A549 (cell line): Measurements from ENCODE around the gene ZNF608. TPM values are rescaled to one million over a fixed set of nuclear protein-coding genes. Genes with fewer than 3 reads are reported as not detected.

Experiments
- ATAC-seq, 2 experiments: fragments of 200-7000 bp in 1 of 2; fragments of >200 bp in 1 of 2; cut with Nextera tagmentation in 1 of 2; cut with Tn5 transposase in 1 of 2; 3 replicates each; pipeline versions ENCODE4 v1.8.0 to v1.9.1; 2018 to 2020; ENCODE audit warnings: mild to moderate bottlenecking in 1 of 2, moderate library complexity in 1 of 2
- CTCF ChIA-PET: fragments of 300-600 bp; sonication (Branson Sonifier 250); formaldehyde crosslinking; extraction: SDS; loops from one replicate; lab custom pipeline; 2021; ENCODE audit warnings: antibody characterized with exemption, inconsistent platforms; lab: Yijun Ruan, JAX
- POLR2A ChIA-PET: fragments of 350-600 bp; formaldehyde crosslinking; extraction: SDS; loops from one replicate; lab custom pipeline; 2021; ENCODE audit warnings: antibody characterized with exemption, inconsistent platforms; lab: Yijun Ruan, JAX
- DNase-seq, 2 experiments: peaks; one replicate each; pipeline versions ENCODE4 v3.0.0 to v3.0.0-alpha.2; 2011 to 2016; ENCODE audit warnings: low read depth in 1 of 2, low spot score in 1 of 2
- FAIRE-seq: peaks from 2 replicates; lab custom pipeline; 2011; peaks lifted over from hg19 to GRCh38; lab: Jason Lieb, UNC
- H3K27ac ChIP-seq, 2 experiments: fragments of >200 bp; sonication (Bioruptor Twin); formaldehyde crosslinking; 3 replicates each; pipeline ENCODE4 v1.5.1; 2016 to 2017
- H3K4me1 ChIP-seq: fragments of >200 bp; sonication (Bioruptor Twin); formaldehyde crosslinking; 3 replicates; pipeline ENCODE4 v1.6.1; 2016
- H3K4me2 ChIP-seq: fragments of >200 bp; sonication (Bioruptor Twin); formaldehyde crosslinking; 3 replicates; pipeline ENCODE4 v1.6.1; 2016
- H3K4me3 ChIP-seq: fragments of >200 bp; sonication (Bioruptor Twin); formaldehyde crosslinking; 3 replicates; pipeline ENCODE4 v1.5.1; 2016
- H3K9me3 ChIP-seq: fragments of >200 bp; sonication (Bioruptor Twin); formaldehyde crosslinking; 3 replicates; pipeline ENCODE4 v1.6.1; 2016
- E2F6 ChIP-seq: IDR thresholded peaks from 2 replicates; pipeline ENCODE4 v1.6.1; 2012; ENCODE audit warnings: low read depth, borderline replicate concordance
- EP300 ChIP-seq, 2 experiments: fragments of >200 bp; sonication (Bioruptor Twin); formaldehyde crosslinking; IDR thresholded peaks; 2 replicates in 1 of 2; 3 replicates in 1 of 2; pipeline ENCODE4 v1.6.1; 2016 to 2017
- FOXS1 ChIP-seq: fragments of 250-450 bp; sonication (Bioruptor Pico); IDR thresholded peaks from 2 replicates; pipeline ENCODE4 v1.5.0; 2020; ENCODE audit warnings: mild to moderate bottlenecking, moderate library complexity
- HDAC2 ChIP-seq: fragments of 200-600 bp; sonication (generic); IDR thresholded peaks from 2 replicates; pipeline ENCODE4 v1.6.1; 2016
- HEYL ChIP-seq: fragments of 250-450 bp; sonication (Bioruptor Pico); IDR thresholded peaks from 2 replicates; pipeline ENCODE4 v1.8.0; 2021; ENCODE audit warnings: mild to moderate bottlenecking, moderate library complexity
- HOXA7 ChIP-seq: fragments of 250-450 bp; sonication (Bioruptor Pico); IDR thresholded peaks from 2 replicates; pipeline ENCODE4 v1.5.0; 2020; ENCODE audit warnings: mild to moderate bottlenecking, moderate library complexity
- HOXB13 ChIP-seq: fragments of 250-450 bp; sonication (Bioruptor Pico); IDR thresholded peaks from 2 replicates; pipeline ENCODE4 v1.5.0; 2020; ENCODE audit warnings: low read depth, mild to moderate bottlenecking, moderate library complexity
- HOXB5 ChIP-seq: fragments of 250-450 bp; sonication (Bioruptor Pico); IDR thresholded peaks from 2 replicates; pipeline ENCODE4 v1.5.0; 2020; ENCODE audit warnings: mild to moderate bottlenecking, moderate library complexity
- KDM5A ChIP-seq: fragments of 200-600 bp; sonication (generic); IDR thresholded peaks from 2 replicates; pipeline ENCODE4 v1.6.1; 2016; ENCODE audit warnings: antibody characterized with exemption, mild to moderate bottlenecking
- MAX ChIP-seq: IDR thresholded peaks from 2 replicates; pipeline ENCODE4 v1.6.1; 2012
- MYC ChIP-seq: IDR thresholded peaks from 2 replicates; pipeline ENCODE4 v1.6.1; 2012; ENCODE audit warnings: mild to moderate bottlenecking, inconsistent platforms, low read length, improper control_type of control experiment, borderline replicate concordance
- NFE2L2 ChIP-seq: fragments of 150-350 bp; conservative IDR thresholded peaks from 2 replicates; pipeline ENCODE4 v1.6.1; 2014; ENCODE audit warnings: low read length
- NPAS2 ChIP-seq: fragments of 250-450 bp; sonication (Bioruptor Pico); IDR thresholded peaks from 2 replicates; pipeline ENCODE4 v1.8.0; 2022; ENCODE audit warnings: mild to moderate bottlenecking, moderate library complexity, borderline replicate concordance
- NR3C1 ChIP-seq: fragments of >200 bp; sonication (Bioruptor Twin); formaldehyde crosslinking; IDR thresholded peaks from 3 replicates; pipeline ENCODE4 v1.6.1; 2017
- PHF8 ChIP-seq: fragments of 200-600 bp; sonication (generic); IDR thresholded peaks from 2 replicates; pipeline ENCODE4 v1.6.1; 2016; ENCODE audit warnings: low read depth, mild to moderate bottlenecking, antibody characterized with exemption, moderate library complexity, borderline replicate concordance
- RFX5 ChIP-seq: fragments of 450-650 bp; IDR thresholded peaks from 2 replicates; pipeline ENCODE4 v1.7.1; 2014; ENCODE audit warnings: antibody characterized with exemption, mild to moderate bottlenecking, moderate library complexity
- RNF2 ChIP-seq: fragments of 200-600 bp; sonication (generic); IDR thresholded peaks from 2 replicates; pipeline ENCODE4 v1.6.1; 2016; ENCODE audit warnings: low read depth, mild to moderate bottlenecking, antibody characterized with exemption, moderate library complexity, borderline replicate concordance
- SMC3 ChIP-seq: fragments of >200 bp; sonication (Bioruptor Twin); formaldehyde crosslinking; IDR thresholded peaks from 3 replicates; pipeline ENCODE4 v1.6.1; 2018; ENCODE audit warnings: inconsistent platforms
- TFCP2L1 ChIP-seq: fragments of 250-450 bp; sonication (Bioruptor Pico); IDR thresholded peaks from 2 replicates; pipeline ENCODE4 v1.5.0; 2021; ENCODE audit warnings: mild to moderate bottlenecking
- USF2 ChIP-seq: fragments of 450-650 bp; IDR thresholded peaks from 2 replicates; pipeline ENCODE4 v1.6.1; 2014; ENCODE audit warnings: antibody characterized with exemption
- ZC3H11A ChIP-seq: fragments of 450-650 bp; IDR thresholded peaks from 2 replicates; pipeline ENCODE4 v1.6.1; 2014; ENCODE audit warnings: antibody characterized with exemption, mild to moderate bottlenecking
- ZFP36 ChIP-seq: fragments of 450-650 bp; IDR thresholded peaks from 2 replicates; pipeline ENCODE4 v1.6.1; 2014; ENCODE audit warnings: borderline replicate concordance; ENCODE audit not compliant: partially characterized antibody
- ZNF302 ChIP-seq: fragments of 250-450 bp; sonication (Bioruptor Pico); IDR thresholded peaks from 2 replicates; pipeline ENCODE4 v1.9.0; 2021; ENCODE audit warnings: inconsistent platforms, mild to moderate bottlenecking, moderate library complexity
- WGBS: methylation state at CpG from one replicate; pipeline ENCODE4 v1.1.6; 2017; ENCODE audit errors: missing lambda C conversion rate; 5-methylcytosine and 5-hydroxymethylcytosine counted together
- polyA plus RNA-seq, 4 experiments: library from polyadenylated mRNA; depleted of rRNA in 3 of 4; stranded (reverse); fragments of >200 nt; fragmentation: RNase III in 1 of 4; extraction: RNeasy Plus Mini Kit Qiagen cat#74134 plus additional on column Dnase treatment in 1 of 4; gene quantifications; 2 replicates in 3 of 4; 3 replicates in 1 of 4; pipeline ENCODE4 v1.2.3, GENCODE V29; 2011 to 2017
- TF ChIP-seq, protein P1 (sequence below): fragments of 250-450 bp; sonication (Bioruptor Pico); IDR thresholded peaks from 2 replicates; pipeline ENCODE4 v1.5.0; 2020; ENCODE audit warnings: low read depth, mild to moderate bottlenecking, moderate library complexity

Gene ZNF608
- polyA plus RNA-seq, 2 of the 4 experiments (the other 2 are of a cell fraction) = 0.77 to 1.8 TPM

DNA sequence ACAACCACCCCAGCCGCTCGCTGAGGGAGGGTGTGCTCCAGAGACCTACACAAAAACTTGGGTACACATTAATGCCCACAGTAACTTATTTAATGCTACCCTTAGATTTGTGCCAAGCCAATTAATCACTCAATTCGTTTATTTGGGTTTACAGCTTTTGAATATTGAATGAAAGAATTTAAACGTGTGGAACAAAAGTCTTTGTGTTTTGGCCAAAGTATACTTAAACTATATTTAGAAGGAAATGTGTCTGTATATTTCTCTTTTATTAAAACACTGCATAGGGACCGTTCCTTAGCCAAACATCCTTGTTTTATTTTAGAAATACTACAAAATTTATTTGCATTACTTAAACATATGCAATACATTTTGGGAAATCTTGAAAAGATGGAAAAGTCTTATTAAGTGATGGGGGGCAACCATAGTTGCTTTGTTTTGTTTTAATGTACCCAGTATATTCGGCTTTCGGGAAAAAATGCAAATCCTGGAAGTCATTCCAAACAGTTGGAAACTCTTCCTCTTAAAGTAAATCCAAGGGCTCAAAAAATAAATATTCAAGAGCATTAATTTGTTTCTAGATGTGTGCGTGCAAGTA is 11.8 kb downstream of the ZNF608 start:
- no peaks in the 10 kb centered on the region for H3K9me3 ChIP-seq
- H3K4me2 ChIP-seq = no peak overlapping the region
- ATAC-seq (no peak), FAIRE-seq (no peak), DNase-seq (no peak)
- 75% methylated on average over 8 of the region's 8 CpGs for WGBS
- POLR2A ChIA-PET = no interaction called here
- no peak overlapping the region for H3K4me3 ChIP-seq
- CTCF ChIA-PET = no interaction called here
- no peak for TF ChIP-seq RFX5
- no peak for TF ChIP-seq EP300 (IDR thresholded peaks at IDR 0.05)
- no peak for TF ChIP-seq NPAS2 (CRISPR knock-in tag)
- H3K27ac ChIP-seq = no peak overlapping the region
- 0 out of 3 replicates have a peak, but pooled peaks cover 2% of the 10 kb centered on the region for H3K4me1 ChIP-seq

GRCh38 chr5:124733329-124733650 is 13.1 kb downstream of the ZNF608 start:
- 88% methylated on average over 1 of the region's 1 CpG for WGBS
- Histone ChIP-seq H3K4me3 (no peak overlapping the region), H3K4me2 (no peak overlapping the region), H3K4me1 (0 out of 3 replicates have a peak, but pooled peaks cover 2% of the 10 kb centered on the region), H3K9me3 (no peaks in the 10 kb centered on the region), H3K27ac (no peak overlapping the region)
- ATAC-seq (no peak), DNase-seq (no peak), FAIRE-seq (no peak)
- POLR2A ChIA-PET = interaction anchor here (0.6 kb wide), 1 partner anchor 283 kb away, joined by 14 read pairs; no protein-coding TSS in a partner anchor
- TF ChIP-seq MAX (no peak), ZNF302 (CRISPR knock-in tag) (no peak), RNF2 (no peak), KDM5A (no peak), TFCP2L1 (CRISPR knock-in tag) (no peak), NR3C1 (no peak), HDAC2 (no peak), RFX5 (no peak), PHF8 (no peak), HOXB5 (no peak), HEYL (CRISPR knock-in tag) (no peak), HOXA7 (CRISPR knock-in tag) (no peak)
- CTCF ChIA-PET = interaction anchor here (0.7 kb wide), 1 partner anchor 146 kb away, joined by 3 read pairs; no protein-coding TSS in a partner anchor

- no peak for TF ChIP-seq NFE2L2
- TF ChIP-seq E2F6 = no peak
- no peak for TF ChIP-seq RNF2
- no peak for TF ChIP-seq HOXB13 (CRISPR knock-in tag)
- no peak for TF ChIP-seq SMC3
- no peak for TF ChIP-seq HDAC2
- TF ChIP-seq MYC = no peak
- no peak for TF ChIP-seq HOXB5
- TF ChIP-seq, protein P1, sequence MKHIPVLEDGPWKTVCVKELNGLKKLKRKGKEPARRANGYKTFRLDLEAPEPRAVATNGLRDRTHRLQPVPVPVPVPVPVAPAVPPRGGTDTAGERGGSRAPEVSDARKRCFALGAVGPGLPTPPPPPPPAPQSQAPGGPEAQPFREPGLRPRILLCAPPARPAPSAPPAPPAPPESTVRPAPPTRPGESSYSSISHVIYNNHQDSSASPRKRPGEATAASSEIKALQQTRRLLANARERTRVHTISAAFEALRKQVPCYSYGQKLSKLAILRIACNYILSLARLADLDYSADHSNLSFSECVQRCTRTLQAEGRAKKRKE (CRISPR knock-in tag) = no peak
- TF ChIP-seq FOXS1 (CRISPR knock-in tag) = no peak
- TF ChIP-seq ZC3H11A = no peak
- no peak for TF ChIP-seq ZFP36
- no peak for TF ChIP-seq NPAS2 (CRISPR knock-in tag)
- TF ChIP-seq USF2 = no peak
- ChIA-PET POLR2A (interaction anchor here (0.6 kb wide), 1 partner anchor 283 kb away, joined by 14 read pairs; no protein-coding TSS in a partner anchor), CTCF (interaction anchor here (0.7 kb wide), 1 partner anchor 146 kb away, joined by 3 read pairs; no protein-coding TSS in a partner anchor)
- Histone ChIP-seq H3K4me3 (no peak overlapping the region), H3K4me2 (no peak overlapping the region), H3K9me3 (no peaks in the 10 kb centered on the region), H3K4me1 (0 out of 3 replicates have a peak, but pooled peaks cover 2% of the 10 kb centered on the region), H3K27ac (no peak overlapping the region)
- WGBS = 86% methylated on average over 3 of the region's 3 CpGs
- FAIRE-seq (no peak), DNase-seq (no peak), ATAC-seq (no peak)
These were observed 13.8 kb downstream of the ZNF608 start for GRCh38 chr5:124732428-124733328.
